G401 (cell line): Measurements from ENCODE around the gene CSGALNACT2. TPM values are rescaled to one million over a fixed set of nuclear protein-coding genes. Genes with fewer than 3 reads are reported as not detected.
A peak's percentile ranks its signal among the peaks of the same experiment; 100 is the strongest.

Experiments
- DNase-seq: peaks from one replicate; pipeline ENCODE4 v3.0.0-alpha.2; 2015; ENCODE audit warnings: low spot score
- in situ Hi-C: cut with HindIII; loops from 2 replicates; pipeline ENCODE4 v1.10.0; 2016; ENCODE audit warnings: low sequenced_read_pairs, mixed read lengths
- total RNA-seq: library from RNA; depleted of rRNA; stranded (reverse); fragments of >200 nt; shearing (Covaris generic); gene quantifications from 2 replicates; pipeline ENCODE4 v1.2.3, GENCODE V29; 2014

The CSGALNACT2 gene
- total RNA-seq, 1 experiment from 2014 or later: 9.2 TPM

DNA sequence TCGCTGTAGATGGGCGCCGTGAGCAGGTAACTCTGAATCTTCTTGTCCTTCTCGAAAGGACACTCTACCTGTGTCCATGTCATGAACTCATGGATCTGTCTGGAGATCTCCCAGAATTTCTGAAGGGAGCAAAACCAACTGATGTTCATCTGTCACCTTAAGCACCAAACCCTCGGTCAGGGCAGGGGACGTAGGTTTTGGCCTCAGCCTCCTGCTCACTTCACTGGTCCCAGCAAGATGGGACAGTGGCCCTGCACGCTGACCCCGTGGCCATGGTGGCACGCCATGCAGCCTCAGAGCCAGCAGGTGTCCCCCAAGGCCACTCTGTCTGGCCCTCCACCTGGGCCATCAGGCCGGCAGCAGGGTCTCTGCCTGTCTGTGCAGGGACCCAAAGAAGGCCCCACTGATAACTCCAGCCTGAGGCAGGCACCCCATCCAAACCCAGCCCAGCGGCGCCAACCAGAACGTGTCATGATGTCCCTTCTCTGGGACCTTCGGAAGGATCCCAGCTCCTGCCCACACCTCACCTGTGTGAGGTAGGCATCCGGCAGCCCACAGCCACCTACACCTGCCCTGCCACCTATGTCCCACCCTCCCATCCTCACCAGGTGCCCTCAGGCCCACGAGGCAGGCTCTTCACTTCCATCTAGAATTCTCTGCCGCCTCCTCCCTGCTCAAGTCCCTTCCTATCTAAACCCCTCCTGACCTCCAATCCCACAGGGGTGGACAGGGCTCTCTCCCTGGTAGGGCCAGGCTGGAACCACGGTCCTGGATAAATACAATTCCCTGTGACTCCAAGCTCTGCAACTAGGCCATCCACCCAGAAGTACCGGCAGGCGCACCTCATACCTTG lies 59.0 kb downstream of the CSGALNACT2 start:
- no peak for DNase-seq
- in situ Hi-C loops: no loop called here

DNA sequence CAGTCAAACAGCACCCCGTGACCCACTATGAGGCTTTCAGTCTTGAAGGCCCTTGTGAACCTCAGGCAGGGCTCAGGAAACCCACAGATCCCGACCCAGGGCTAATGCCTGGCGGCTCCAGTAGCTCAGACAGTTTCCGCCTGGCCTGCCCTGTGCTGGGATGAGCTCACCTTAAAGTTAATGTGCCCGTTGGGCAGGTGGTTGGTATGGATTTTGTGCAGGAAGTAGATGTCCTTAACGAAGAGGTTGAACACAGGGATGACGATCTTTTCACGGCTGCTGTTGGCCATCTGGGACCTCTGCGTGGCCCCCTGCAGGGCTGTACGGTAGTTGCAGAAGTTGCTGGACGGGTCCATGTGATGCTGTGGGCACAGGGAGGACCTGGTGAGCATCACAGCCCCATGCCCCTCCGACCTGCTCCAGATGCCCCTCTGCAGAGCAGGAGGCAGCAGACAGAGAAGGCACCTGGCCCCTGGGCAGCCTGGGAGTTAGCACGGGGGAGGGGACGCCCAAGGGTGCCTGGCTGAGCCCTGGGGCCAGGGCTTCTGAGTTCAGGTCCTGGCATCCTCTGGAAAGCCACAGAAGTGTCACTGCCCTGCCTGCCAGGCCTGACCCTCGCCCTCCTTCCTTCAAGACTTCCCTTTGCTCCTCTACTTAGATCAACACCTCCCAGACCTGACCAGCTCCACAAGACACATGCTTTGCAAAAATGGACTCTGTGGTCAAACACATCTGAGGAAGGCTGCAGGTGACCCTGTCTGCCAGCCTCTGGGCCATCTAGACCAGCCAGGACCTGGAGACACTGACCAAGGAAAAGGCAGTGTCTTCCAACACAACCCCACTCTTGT lies 59.8 kb downstream of the CSGALNACT2 start:
- in situ Hi-C loops: no loop called here
- DNase-seq: no peak

DNA sequence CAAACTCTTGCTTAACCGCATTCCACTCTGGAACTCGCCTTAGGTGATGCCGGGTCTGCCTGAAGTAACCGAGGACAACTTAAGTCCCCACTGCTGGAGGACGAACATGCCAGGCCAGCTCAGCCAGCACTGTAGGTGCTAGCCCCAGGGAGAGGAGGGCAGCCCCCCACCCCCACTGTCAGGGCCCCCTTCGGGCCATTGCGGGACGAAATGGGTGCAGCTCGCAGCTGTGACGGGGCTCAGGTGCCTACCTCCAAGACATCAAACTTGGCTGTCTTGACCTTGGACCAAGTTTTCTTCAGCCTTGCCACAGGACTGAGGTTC lies 60.4 kb downstream of the CSGALNACT2 start:
- in situ Hi-C loops: no loop called here
- DNase-seq: no peak

GRCh38 chr10:43199088-43199683 lies 60.9 kb downstream of the CSGALNACT2 start:
- no peak for DNase-seq
- in situ Hi-C loops: no loop called here

DNA sequence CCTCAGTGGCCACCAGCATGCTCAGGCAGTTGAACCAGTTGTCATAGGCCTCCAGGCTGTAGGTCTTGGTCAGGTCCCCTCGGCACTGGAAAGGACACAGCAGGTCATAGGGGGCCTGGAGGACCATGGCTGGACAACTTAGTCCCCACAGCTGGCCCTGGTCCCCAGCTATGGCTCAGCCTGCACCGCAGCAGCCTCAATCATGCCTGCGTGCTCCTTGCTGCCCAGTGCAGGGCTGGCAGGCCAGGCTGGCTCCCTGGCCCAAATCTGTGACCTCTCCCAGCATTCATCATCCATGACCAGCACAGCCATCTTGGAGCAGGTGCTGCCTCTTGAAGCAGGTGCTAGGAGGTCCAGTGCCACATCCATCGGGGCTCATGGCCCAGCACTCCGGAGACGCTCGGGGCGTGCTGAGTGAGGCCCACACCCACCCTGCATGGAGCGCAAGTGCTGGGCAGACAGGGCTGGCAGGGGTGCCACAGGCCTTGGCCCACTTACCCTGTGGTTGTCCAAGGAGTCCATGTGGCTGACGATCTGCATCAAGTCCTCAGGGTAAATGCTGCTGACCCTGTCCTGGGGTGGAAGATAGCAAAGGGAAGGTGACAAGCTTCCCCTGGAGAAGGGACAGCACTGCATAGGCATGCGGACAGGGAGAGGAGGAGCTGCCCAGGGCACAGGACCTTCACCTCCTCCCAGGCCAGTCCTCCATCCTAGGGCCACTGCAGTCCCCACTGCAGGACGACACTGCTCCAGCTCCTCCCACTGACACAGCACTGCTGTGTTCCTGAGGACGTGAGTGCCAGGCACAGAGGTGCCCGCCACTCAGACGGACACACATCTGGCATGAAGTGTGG lies 61.7 kb downstream of the CSGALNACT2 start:
- in situ Hi-C loops: no loop called here
- no peak for DNase-seq

DNA sequence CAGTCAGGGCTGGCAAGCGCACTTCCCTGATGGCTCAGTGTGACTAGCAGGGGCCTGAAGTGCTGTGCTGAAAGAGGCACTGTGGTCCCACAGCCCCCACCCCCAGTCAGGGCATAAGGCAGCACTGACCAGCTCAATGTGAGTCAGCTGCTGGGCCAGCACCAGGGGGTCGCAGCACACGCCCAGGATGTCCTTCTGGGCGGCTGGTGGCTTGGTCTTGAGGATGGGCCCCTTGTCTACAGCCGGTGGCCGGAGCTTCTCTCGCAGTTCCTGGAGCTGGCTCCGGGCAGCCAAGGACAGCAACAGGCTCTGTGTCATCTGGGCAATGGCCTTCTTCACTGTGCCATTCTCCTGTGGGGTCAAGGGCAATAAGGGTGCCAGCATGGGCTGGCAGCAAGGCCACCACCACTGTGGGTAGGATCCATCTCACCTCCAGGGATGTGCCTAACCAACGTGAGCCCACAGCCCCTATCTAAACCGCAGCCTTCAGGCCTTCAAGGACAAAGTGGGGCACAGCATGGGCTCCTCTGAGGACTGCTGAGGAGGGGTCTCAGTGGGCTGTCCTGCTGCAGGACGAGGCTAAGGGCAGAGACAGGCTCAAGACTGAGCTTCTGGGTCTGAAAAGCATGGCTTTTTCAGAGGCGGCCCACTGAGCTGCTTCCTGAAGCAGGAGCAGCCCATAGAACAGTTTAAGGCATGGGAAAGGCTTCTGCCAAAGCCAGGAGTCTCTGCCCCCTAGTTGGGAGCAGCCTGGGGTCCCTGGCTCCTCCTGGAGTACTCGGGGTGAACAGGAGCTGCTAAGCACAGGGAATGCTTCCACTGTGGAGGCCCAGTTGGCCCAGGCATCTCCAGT lies 62.5 kb downstream of the CSGALNACT2 start:
- DNase-seq: no peak
- in situ Hi-C loops: no loop called here

GRCh38 chr10:43201545-43202131 lies 63.4 kb downstream of the CSGALNACT2 start:
- no peak for DNase-seq
- in situ Hi-C loops: no loop called here

DNA sequence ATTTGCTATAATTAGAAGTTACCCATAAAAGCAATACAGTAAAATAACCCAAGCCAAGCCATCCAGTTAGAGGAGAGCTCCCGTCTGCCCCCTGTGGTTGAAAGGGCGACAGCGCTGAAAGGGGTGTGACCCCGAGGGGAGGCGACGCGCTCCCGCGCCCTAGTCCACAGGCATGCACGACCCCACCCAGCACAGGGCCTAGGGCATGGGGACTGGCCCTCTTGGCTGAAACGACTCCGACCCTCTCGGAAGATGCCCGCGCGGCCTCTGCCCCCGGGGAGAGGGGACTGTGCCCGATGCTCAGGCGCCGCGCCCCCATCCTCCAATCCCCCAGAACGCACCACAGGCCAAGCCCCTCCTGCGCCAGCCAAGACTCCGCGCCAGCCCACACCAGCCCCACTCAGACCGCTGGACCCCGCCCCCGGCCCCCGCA lies 64.0 kb downstream of the CSGALNACT2 start:
- in situ Hi-C loops: no loop called here
- no peak for DNase-seq

DNA sequence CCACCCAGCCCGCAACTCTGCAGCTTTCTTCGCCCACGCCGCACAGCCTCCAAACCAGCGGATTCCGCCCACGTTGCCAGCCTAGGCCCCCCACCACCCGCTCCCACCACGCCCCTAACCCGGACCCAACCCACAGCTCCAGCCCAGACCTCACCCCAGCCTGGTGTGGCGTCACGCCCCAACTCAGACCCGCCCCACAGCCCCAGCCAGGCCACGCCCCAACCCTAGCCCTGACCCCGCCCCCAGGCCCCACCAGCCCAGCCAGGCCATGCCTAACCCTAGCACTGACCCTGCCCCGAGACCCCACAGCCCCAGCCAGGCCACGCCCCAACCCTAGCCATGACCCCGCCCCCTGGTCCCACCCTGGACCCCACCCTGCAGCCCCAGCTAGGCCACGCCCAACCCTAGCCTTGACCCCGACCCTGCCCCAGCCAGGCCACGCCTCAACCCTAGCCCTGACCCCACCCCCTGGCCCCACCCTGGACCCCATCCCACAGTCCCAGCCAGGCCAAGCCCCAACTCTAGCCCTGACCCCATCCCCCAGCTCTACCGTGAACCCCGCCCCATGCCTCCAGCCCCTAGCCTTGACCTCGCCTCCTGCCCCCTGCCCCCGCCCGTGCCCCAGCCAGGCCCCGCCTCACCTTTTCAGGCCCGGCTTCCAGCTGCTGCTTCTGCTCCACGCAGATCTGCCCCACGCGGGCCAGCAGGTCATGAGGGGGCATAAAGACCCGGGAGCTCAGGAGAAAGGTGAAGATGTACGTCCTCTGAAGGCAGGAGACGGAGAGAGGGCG lies 64.6 kb downstream of the CSGALNACT2 start:
- in situ Hi-C loops: no loop called here
- no peak for DNase-seq

- DNase-seq: no peak
Observed at GRCh38 chr10:43203448-43204041, 65.3 kb downstream of the CSGALNACT2 start.

GRCh38 chr10:43204042-43204942 lies 66.0 kb downstream of the CSGALNACT2 start:
- no peak for DNase-seq
- in situ Hi-C loops: no loop called here

More at GRCh38 chr10:43203448-43204041, 65.3 kb downstream of the CSGALNACT2 start:
- in situ Hi-C loops: no loop called here

- peak; percentile 56 for DNase-seq
- in situ Hi-C loops: no loop called here
Observed at GRCh38 chr10:43204943-43205671, 66.9 kb downstream of the CSGALNACT2 start.

DNA sequence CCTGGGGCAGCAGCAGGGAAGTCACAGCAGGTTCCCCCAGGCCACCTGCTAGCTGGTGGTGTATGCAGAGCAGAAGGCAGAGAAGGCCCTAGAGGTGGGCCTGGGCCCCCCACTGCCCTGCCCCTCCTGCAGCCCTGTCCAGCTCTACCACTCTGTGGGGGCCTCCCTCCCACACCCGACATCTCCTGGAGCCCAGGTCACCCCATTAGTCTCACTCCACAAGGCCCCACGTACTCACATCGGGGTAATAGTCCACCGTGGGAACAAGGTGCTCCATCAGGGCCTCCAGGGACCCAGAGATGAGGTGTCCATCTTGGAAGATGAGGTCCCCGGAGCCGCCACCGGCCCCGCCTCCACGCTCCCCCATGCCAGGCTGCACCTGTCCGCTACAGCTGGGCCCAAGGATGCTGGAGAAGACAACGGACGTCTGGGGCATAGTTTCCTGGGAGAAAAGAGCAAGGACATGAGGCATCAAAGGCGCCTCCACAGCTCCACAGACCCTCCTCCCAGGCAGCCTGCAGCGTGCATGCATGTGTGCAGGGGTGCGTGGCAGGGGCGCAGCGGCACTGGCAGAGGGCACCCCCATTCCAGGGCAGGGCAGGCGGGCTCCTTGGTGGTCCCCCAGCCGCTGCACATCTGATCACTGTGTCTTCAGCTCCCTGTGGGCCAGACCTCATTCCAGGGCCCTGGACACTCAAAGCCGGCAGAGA lies 67.6 kb downstream of the CSGALNACT2 start:
- DNase-seq: no peak
- in situ Hi-C loops: no loop called here

- DNase-seq: no peak
- in situ Hi-C loops: no loop called here
Observed at GRCh38 chr10:43206391-43207235, 68.4 kb downstream of the CSGALNACT2 start.
